Measurements from ENCODE around the gene CASP14. TPM values are rescaled to one million over a fixed set of nuclear protein-coding genes. Genes with fewer than 3 reads are reported as not detected.

Gene CASP14
- total and polyA plus RNA-seq, 2 experiments from 2014 or later, result not detected

- H3K4me1 ChIP-seq (ENCODE audit: insufficient read depth), result peaks cover 8% of the 10 kb centered on the region; the same call in 1 of the 2 replicates
- 0 out of 2 replicates have a peak overlapping the region, but pooled peaks have one; percentile 56 for H2AFZ ChIP-seq
- no peaks in the 10 kb centered on the region for H3K79me2 ChIP-seq (replicated peaks; ENCODE audit: insufficient read depth)
- H4K20me1 ChIP-seq (replicated peaks; ENCODE audit: insufficient read depth), result no peaks in the 10 kb centered on the region
- no peak overlapping the region for H3K4me3 ChIP-seq
- H3K9me3 Mint-ChIP-seq, result peaks cover 44% of the 10 kb centered on the region
- no peak for TF ChIP-seq JUNB (IDR thresholded peaks at IDR 0.05; ENCODE audit: unreplicated experiment)
- TF ChIP-seq ETS1 (IDR thresholded peaks at IDR 0.05), result no peak
- TF ChIP-seq ZNF462 (CRISPR knock-in tag; IDR thresholded peaks at IDR 0.05), result no peak
- TF ChIP-seq NANOG (IDR thresholded peaks at IDR 0.05; ENCODE audit: borderline replicate concordance), result no peak
- no peak for TF ChIP-seq ZNF114 (CRISPR knock-in tag; IDR thresholded peaks at IDR 0.05)
- TF ChIP-seq STAT1 (IDR thresholded peaks at IDR 0.05; ENCODE audit: unreplicated experiment), result no peak
- TF ChIP-seq EZH2phosphoT487 (IDR thresholded peaks at IDR 0.05; ENCODE audit: unreplicated experiment), result no peak
- no peak for TF ChIP-seq REST (IDR thresholded peaks at IDR 0.05; ENCODE audit: unreplicated experiment)
- no peak for TF ChIP-seq CREB1 (CRISPR knock-in tag; IDR thresholded peaks at IDR 0.05; ENCODE audit: low read depth)
- TF ChIP-seq CTCF (conservative IDR thresholded peaks at IDR 0.05; ENCODE audit: low read depth in 2 of 2), result no peak
- no peak for TF ChIP-seq ZNF331 (CRISPR knock-in tag; IDR thresholded peaks at IDR 0.05; ENCODE audit: low read depth)
- TF ChIP-seq POLR2AphosphoS5 (IDR thresholded peaks at IDR 0.05; ENCODE audit: low read depth), result no peak
- no peak for TF ChIP-seq EZH2 (IDR thresholded peaks at IDR 0.05; ENCODE audit: low read depth, unreplicated experiment)
- H3F3A ChIP-seq (replicated peaks; ENCODE audit: low read depth), result no peaks in the 10 kb centered on the region
- no peaks in the 10 kb centered on the region for H3K27me3 Mint-ChIP-seq (ENCODE audit: insufficient read depth, low read depth, poor library complexity)
- H3K27me3 ChIP-seq (ENCODE audit: insufficient read depth), result no peaks in the 10 kb centered on the region
- H3K4me3 Mint-ChIP-seq, result no peak overlapping the region
- ATAC-seq (no peak), DNase-seq (ENCODE audit: low spot score) (no peak)
- 0 out of 2 replicates have a peak, but pooled peaks cover 3% of the 10 kb centered on the region for H3K9me2 ChIP-seq (ENCODE audit: insufficient read depth)
- H3K4me2 ChIP-seq, result no peak overlapping the region
- H3K36me3 ChIP-seq (ENCODE audit: insufficient read depth), result no peaks in the 10 kb centered on the region
- H3K27ac Mint-ChIP-seq, result no peak overlapping the region
- H3K4me1 Mint-ChIP-seq, result no peaks in the 10 kb centered on the region; the same call in 2 of the 3 replicates
- H3K36me3 Mint-ChIP-seq (ENCODE audit: low read depth), result no peaks in the 10 kb centered on the region
- H3K27ac ChIP-seq (ENCODE audit: low read depth), result no peak overlapping the region
Measured at GRCh38 chr19:15038294-15038693, 11.0 kb upstream of the CASP14 start.
